ENCODE results near the gene PLOD3.

GRCh38 chr7:101162551-101163278 lies 54.7 kb downstream of the PLOD3 start:
- no peak; the same call in 1 of the 2 replicates for TF ChIP-seq TAF1 (IDR thresholded peaks at IDR 0.05; ENCODE audit: low read depth)
- no peak for TF ChIP-seq REST (IDR thresholded peaks at IDR 0.05; ENCODE audit: low read depth)
- TF ChIP-seq YY1 (IDR thresholded peaks at IDR 0.05; ENCODE audit: low read depth): no peak
- TF ChIP-seq, protein P1, sequence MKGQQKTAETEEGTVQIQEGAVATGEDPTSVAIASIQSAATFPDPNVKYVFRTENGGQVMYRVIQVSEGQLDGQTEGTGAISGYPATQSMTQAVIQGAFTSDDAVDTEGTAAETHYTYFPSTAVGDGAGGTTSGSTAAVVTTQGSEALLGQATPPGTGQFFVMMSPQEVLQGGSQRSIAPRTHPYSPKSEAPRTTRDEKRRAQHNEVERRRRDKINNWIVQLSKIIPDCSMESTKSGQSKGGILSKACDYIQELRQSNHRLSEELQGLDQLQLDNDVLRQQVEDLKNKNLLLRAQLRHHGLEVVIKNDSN (IDR thresholded peaks at IDR 0.05): peak; percentile 72
- no peak for TF ChIP-seq TEAD4 (IDR thresholded peaks at IDR 0.05)
- TF ChIP-seq EP300 (IDR thresholded peaks at IDR 0.05; ENCODE audit: borderline replicate concordance): no peak
- TF ChIP-seq NFIC (IDR thresholded peaks at IDR 0.05): no peak
- TF ChIP-seq, protein P2, sequence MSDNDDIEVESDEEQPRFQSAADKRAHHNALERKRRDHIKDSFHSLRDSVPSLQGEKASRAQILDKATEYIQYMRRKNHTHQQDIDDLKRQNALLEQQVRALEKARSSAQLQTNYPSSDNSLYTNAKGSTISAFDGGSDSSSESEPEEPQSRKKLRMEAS (IDR thresholded peaks at IDR 0.05): peak; percentile 98
- no peak for TF ChIP-seq RAD21 (IDR thresholded peaks at IDR 0.05; ENCODE audit: low read depth)
